GM10847 (cell line): ENCODE measurements around the gene PRKAG2.

Experiments used
- POLR2A ChIP-seq: IDR thresholded peaks from 2 replicates; pipeline ENCODE4 v1.6.1; 2011; ENCODE audit not compliant: insufficient read length; ENCODE audit errors: extremely low read depth

PRKAG2 gene

GRCh38 chr7:151875942-151876898, 695 bp downstream of the PRKAG2 start:
- no peak for TF ChIP-seq POLR2A

DNA sequence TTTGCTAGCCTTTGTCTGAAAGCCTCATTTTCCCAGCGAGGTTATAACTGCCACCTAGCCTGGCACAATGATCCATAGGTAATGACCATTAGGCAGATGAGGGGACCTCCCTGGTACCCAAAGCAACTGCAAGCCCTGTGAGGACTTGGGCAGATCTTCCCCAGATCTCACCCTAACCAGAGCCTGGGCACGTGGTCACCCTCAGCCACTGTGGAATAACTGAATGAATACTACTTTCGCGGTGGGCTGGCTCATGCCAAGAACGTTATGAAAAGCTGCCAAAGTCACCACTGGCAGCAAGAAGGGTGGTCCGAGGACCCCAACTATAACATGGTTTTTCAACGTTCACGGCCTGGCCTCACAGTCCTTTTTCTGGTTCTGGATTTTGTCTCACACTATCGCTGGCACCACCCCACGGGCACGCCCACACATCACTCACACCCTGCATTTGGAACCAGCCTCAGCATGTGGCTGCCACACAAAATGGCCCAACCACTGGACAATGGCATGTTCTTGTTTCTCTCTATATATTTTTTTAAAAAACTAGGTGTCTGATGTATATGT, 3.4 kb downstream of the PRKAG2 start:
- no peak for TF ChIP-seq POLR2A

- no peak for TF ChIP-seq POLR2A
Observed at GRCh38 chr7:151872531-151873401, 4.1 kb downstream of the PRKAG2 start.

- TF ChIP-seq POLR2A = no peak
Observed at GRCh38 chr7:151871904-151872303, 5.0 kb downstream of the PRKAG2 start.

DNA sequence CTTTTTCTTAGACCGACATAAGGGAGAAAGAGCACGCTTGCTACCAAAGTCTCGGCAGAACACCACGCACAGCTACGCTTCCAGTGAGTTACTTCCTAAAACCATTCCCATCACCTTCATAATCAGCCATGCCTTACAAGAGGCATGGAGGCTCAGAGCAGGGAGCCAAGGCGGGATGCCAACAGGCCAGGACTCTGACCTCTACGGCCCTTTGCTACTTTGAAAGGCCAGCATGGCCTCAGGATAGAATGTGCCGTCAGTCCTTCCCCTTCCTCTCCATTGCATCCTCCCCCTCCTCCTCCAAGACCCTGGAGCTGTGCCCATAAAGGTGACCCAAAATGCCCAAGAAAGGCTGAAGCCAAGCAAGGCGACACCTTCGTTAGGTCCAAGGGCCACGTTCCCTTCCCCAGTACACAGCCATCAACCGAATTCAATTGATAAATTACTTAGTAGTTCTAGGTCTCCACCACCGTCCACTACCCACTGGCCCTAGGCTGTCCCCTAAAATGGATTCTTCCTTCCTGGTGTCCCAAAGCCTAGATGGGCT, 5.7 kb downstream of the PRKAG2 start:
- TF ChIP-seq POLR2A = no peak

GRCh38 chr7:151869968-151870918, 6.7 kb downstream of the PRKAG2 start:
- no peak for TF ChIP-seq POLR2A

DNA sequence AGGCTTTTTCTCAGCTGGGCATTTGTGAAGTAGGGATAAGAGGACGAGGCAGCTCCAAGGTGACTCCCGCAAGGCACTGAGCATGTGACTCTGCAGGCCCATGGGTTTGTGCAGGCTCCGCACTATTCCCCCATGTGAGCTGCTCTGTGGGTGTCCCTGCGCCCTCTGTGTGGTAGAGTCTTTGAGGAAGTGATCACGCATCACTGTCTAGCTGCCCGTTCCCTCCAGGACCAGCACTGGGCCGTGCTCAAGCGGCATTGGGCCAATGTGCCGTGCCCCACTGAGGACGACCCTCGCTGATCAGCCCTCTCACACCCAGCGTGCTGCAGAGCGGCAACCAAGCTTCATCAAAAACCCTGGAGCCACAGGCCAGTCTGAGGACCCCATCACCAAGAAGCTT, 7.5 kb downstream of the PRKAG2 start:
- TF ChIP-seq POLR2A = no peak

- no peak for TF ChIP-seq POLR2A
Observed at GRCh38 chr7:151869109-151869428, 7.8 kb downstream of the PRKAG2 start.

- TF ChIP-seq POLR2A = no peak
Observed at GRCh38 chr7:151868396-151869108, 8.4 kb downstream of the PRKAG2 start.

- TF ChIP-seq POLR2A = no peak
Observed at GRCh38 chr7:151867912-151868311, 9.0 kb downstream of the PRKAG2 start.

GRCh38 chr7:151866761-151867655, 9.9 kb downstream of the PRKAG2 start:
- no peak for TF ChIP-seq POLR2A

DNA sequence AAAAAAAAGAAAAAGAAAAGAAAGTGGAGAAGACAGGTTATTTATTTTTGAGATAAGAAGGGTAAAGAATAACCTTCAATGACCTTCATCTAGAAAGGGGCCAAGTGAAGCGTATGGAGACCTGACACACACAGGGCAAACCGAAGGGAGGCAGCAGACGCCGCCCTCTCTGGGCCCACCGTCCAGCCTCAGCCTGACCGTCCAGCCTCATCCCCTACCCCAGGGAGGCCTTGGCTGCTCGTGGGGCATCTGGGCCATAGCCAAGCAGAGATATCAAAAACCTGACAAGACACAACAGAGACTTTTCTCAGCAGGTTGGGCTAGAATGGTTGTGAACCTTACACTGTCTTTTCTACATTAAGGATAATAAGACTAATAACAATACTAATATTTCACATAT, 10.9 kb downstream of the PRKAG2 start:
- no peak for TF ChIP-seq POLR2A
